ENCODE results near the gene PRUNE2. TPM values are rescaled to one million over a fixed set of nuclear protein-coding genes. Genes with fewer than 3 reads are reported as not detected.

PRUNE2 gene
- total RNA-seq, 1 experiment from 2014 or later, result 0.59 TPM

DNA sequence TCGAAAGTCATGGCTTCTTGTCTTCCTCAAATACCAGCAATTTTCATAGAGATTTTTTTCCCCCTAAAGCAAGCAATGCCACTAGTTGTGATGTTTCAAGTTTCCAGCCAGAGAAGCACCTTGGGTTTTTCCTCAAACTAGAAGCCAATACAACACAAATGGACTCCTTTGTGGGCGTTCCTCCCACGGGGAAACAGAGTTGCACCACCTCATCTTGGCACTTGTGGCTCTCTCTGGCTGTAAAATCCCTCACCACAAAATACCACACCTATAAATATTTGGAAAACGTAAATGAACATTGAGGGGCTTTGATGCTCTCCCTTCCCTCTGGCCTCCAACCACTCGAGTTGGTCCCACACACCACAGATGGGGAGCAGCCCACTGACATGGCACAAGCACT, 208.8 kb downstream of the PRUNE2 start:
- CTCF ChIA-PET, result no interaction called here
- Histone ChIP-seq H4K20me1 (ENCODE audit: insufficient read depth) (no peaks in the 10 kb centered on the region), H3K79me2 (ENCODE audit: insufficient read depth, low read length) (no peaks in the 10 kb centered on the region), H3K9me3 (ENCODE audit: control insufficient read depth in 1 of 2, insufficient read depth in 1 of 2, low read depth in 1 of 2, low read length in 2 of 2) (no peaks in the 10 kb centered on the region), H3K4me2 (ENCODE audit: low read length) (no peak overlapping the region), H3K4me3 (replicated peaks in 1 of 2; ENCODE audit: low read depth in 1 of 2, low read length in 2 of 2) (no peak overlapping the region), H3K27me3 (ENCODE audit: insufficient read depth, low read length) (peaks cover 33% of the 10 kb centered on the region), H3K36me3 (ENCODE audit: control insufficient read depth in 1 of 2, insufficient read depth in 2 of 2, low read length in 2 of 2) (no peaks in the 10 kb centered on the region), H3K9me2 (ENCODE audit: insufficient read depth) (no peaks in the 10 kb centered on the region), H2AFZ (ENCODE audit: low read depth, low read length, poor library complexity, severe bottlenecking) (no peak overlapping the region), H3K27ac (ENCODE audit: low read depth, low read length) (no peak overlapping the region), H3K9ac (ENCODE audit: low read length) (no peak overlapping the region), H3K4me1 (ENCODE audit: control insufficient read depth in 1 of 2, insufficient read depth in 2 of 2, low read length in 2 of 2) (no peaks in the 10 kb centered on the region)
- BruUV-seq (replicated peaks), result no TSS peak
- no peak for TF ChIP-seq SIN3A (IDR thresholded peaks at IDR 0.05; ENCODE audit: low read depth)
- TF ChIP-seq POLR2A (IDR thresholded peaks at IDR 0.05; ENCODE audit: borderline replicate concordance, extremely low read depth, insufficient read depth, insufficient read length), result no peak
- TF ChIP-seq CBX3 (IDR thresholded peaks at IDR 0.05; ENCODE audit: low read depth), result no peak
- TF ChIP-seq SRF (IDR thresholded peaks at IDR 0.05; ENCODE audit: low read depth), result no peak
- TF ChIP-seq JUND (IDR thresholded peaks at IDR 0.05), result no peak
- TF ChIP-seq RAD21 (IDR thresholded peaks at IDR 0.05; ENCODE audit: low read depth), result no peak
- intact Hi-C loops (cut with micrococcal nuclease), result no loop called here
- RAD21 ChIA-PET (ENCODE audit: low non-redundant PET in 1 of 2, low total read pairs in 2 of 2, uncharacterized antibody in 2 of 2, unreplicated experiment in 2 of 2), result no interaction called here
- DNase-seq (ENCODE audit: low read depth, low spot score), result no peak
- POLR2A ChIA-PET, result no interaction called here
- no peak for ATAC-seq

- ChIA-PET POLR2A (no interaction called here), CTCF (interaction anchor here (2.0 kb wide), 1 partner anchor 11 kb away, joined by 7 read pairs; no protein-coding TSS in a partner anchor), RAD21 (ENCODE audit: low non-redundant PET in 1 of 2, low total read pairs in 2 of 2, uncharacterized antibody in 2 of 2, unreplicated experiment in 2 of 2) (interaction anchor here in 1 of 2 experiments (0.8 kb wide), 1 partner anchor 92 kb away, joined by 3 read pairs; no protein-coding TSS in a partner anchor)
- no peaks in the 10 kb centered on the region for H3K4me1 ChIP-seq (ENCODE audit: control insufficient read depth in 1 of 2, insufficient read depth in 2 of 2, low read length in 2 of 2)
- no peak overlapping the region for H3K4me3 ChIP-seq (replicated peaks in 1 of 2; ENCODE audit: low read depth in 1 of 2, low read length in 2 of 2)
- ATAC-seq (no peak), DNase-seq (ENCODE audit: low read depth, low spot score) (no peak)
- no peak overlapping the region for H3K27ac ChIP-seq (ENCODE audit: low read depth, low read length)
- intact Hi-C loops (cut with micrococcal nuclease), result no loop called here
- BruUV-seq (replicated peaks), result no TSS peak
- no peaks in the 10 kb centered on the region for H3K9me3 ChIP-seq (ENCODE audit: control insufficient read depth in 1 of 2, insufficient read depth in 1 of 2, low read depth in 1 of 2, low read length in 2 of 2)
- H3K79me2 ChIP-seq (ENCODE audit: insufficient read depth, low read length), result no peaks in the 10 kb centered on the region
- no peak overlapping the region for H3K4me2 ChIP-seq (ENCODE audit: low read length)
- H3K36me3 ChIP-seq (ENCODE audit: control insufficient read depth in 1 of 2, insufficient read depth in 2 of 2, low read length in 2 of 2), result no peaks in the 10 kb centered on the region
- no peak overlapping the region for H3K9ac ChIP-seq (ENCODE audit: low read length)
- peaks cover 35% of the 10 kb centered on the region for H3K27me3 ChIP-seq (ENCODE audit: insufficient read depth, low read length)
- H4K20me1 ChIP-seq (ENCODE audit: insufficient read depth), result no peaks in the 10 kb centered on the region
- H2AFZ ChIP-seq (ENCODE audit: low read depth, low read length, poor library complexity, severe bottlenecking), result no peak overlapping the region
- H3K9me2 ChIP-seq (ENCODE audit: insufficient read depth), result no peaks in the 10 kb centered on the region
- no peak for TF ChIP-seq POLR2A (IDR thresholded peaks at IDR 0.05; ENCODE audit: borderline replicate concordance, extremely low read depth, insufficient read depth, insufficient read length)
- TF ChIP-seq, protein P1, sequence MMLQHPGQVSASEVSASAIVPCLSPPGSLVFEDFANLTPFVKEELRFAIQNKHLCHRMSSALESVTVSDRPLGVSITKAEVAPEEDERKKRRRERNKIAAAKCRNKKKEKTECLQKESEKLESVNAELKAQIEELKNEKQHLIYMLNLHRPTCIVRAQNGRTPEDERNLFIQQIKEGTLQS (IDR thresholded peaks at IDR 0.05), result no peak
- no peak for TF ChIP-seq SP1 (IDR thresholded peaks at IDR 0.05; ENCODE audit: low read depth)
- no peak for TF ChIP-seq CTCF (IDR thresholded peaks at IDR 0.05 in 2 of 3, conservative IDR thresholded peaks at IDR 0.05 in 1 of 3; ENCODE audit: borderline replicate concordance in 1 of 3, insufficient read depth in 1 of 3, low read depth in 2 of 3, low read length in 2 of 3)
- no peak for TF ChIP-seq FOSL1 (IDR thresholded peaks at IDR 0.05; ENCODE audit: low read depth)
- TF ChIP-seq, protein P2, sequence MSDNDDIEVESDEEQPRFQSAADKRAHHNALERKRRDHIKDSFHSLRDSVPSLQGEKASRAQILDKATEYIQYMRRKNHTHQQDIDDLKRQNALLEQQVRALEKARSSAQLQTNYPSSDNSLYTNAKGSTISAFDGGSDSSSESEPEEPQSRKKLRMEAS (IDR thresholded peaks at IDR 0.05), result no peak
- TF ChIP-seq YY1 (IDR thresholded peaks at IDR 0.05; ENCODE audit: extremely low read depth, insufficient replicate concordance, low read depth, low read length), result no peak
- TF ChIP-seq JUND (IDR thresholded peaks at IDR 0.05), result no peak
- no peak for TF ChIP-seq CEBPB (IDR thresholded peaks at IDR 0.05; ENCODE audit: low read depth)
- TF ChIP-seq ZNF274 (IDR thresholded peaks at IDR 0.05; ENCODE audit: low read depth, low read length), result no peak
- TF ChIP-seq, protein P3, sequence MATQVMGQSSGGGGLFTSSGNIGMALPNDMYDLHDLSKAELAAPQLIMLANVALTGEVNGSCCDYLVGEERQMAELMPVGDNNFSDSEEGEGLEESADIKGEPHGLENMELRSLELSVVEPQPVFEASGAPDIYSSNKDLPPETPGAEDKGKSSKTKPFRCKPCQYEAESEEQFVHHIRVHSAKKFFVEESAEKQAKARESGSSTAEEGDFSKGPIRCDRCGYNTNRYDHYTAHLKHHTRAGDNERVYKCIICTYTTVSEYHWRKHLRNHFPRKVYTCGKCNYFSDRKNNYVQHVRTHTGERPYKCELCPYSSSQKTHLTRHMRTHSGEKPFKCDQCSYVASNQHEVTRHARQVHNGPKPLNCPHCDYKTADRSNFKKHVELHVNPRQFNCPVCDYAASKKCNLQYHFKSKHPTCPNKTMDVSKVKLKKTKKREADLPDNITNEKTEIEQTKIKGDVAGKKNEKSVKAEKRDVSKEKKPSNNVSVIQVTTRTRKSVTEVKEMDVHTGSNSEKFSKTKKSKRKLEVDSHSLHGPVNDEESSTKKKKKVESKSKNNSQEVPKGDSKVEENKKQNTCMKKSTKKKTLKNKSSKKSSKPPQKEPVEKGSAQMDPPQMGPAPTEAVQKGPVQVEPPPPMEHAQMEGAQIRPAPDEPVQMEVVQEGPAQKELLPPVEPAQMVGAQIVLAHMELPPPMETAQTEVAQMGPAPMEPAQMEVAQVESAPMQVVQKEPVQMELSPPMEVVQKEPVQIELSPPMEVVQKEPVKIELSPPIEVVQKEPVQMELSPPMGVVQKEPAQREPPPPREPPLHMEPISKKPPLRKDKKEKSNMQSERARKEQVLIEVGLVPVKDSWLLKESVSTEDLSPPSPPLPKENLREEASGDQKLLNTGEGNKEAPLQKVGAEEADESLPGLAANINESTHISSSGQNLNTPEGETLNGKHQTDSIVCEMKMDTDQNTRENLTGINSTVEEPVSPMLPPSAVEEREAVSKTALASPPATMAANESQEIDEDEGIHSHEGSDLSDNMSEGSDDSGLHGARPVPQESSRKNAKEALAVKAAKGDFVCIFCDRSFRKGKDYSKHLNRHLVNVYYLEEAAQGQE (IDR thresholded peaks at IDR 0.05; ENCODE audit: low read depth), result no peak
- no peak for TF ChIP-seq ELF1 (IDR thresholded peaks at IDR 0.05; ENCODE audit: borderline replicate concordance, low read depth)
- no peak for TF ChIP-seq CBX3 (IDR thresholded peaks at IDR 0.05; ENCODE audit: low read depth)
- TF ChIP-seq TCF7L2 (IDR thresholded peaks at IDR 0.05; ENCODE audit: borderline replicate concordance, extremely low read depth, insufficient read depth, insufficient read length), result no peak
These were observed 212.0 kb downstream of the PRUNE2 start for GRCh38 chr9:76693912-76694311.

All from HCT116 (cell line).